ENCODE data around the gene JAKMIP1.

GRCh38 chr4:6002492-6002833 lies 197.9 kb downstream of the JAKMIP1 start:
- TF ChIP-seq POLR2AphosphoS5 (IDR thresholded peaks at IDR 0.05; ENCODE audit: low read depth, low read length), result no peak
- TF ChIP-seq POLR2A (IDR thresholded peaks at IDR 0.05; ENCODE audit: low read depth, low read length), result no peak
- no peak for TF ChIP-seq TAF1 (IDR thresholded peaks at IDR 0.05; ENCODE audit: low read depth, low read length)
